Smooth muscle cell (in vitro differentiated cells): ENCODE results near the gene CAMP. TPM values are rescaled to one million over a fixed set of nuclear protein-coding genes. Genes with fewer than 3 reads are reported as not detected.
A peak's percentile ranks its signal among the peaks of the same experiment; 100 is the strongest.

Experiments
- DNase-seq: peaks from one replicate; lab custom pipeline; 2025; ENCODE audit not compliant: unreplicated experiment; lab: John Stamatoyannopoulos, UW
- H2AFZ ChIP-seq: fragments of 200-600 bp; sonication (generic); 2 replicates; pipeline ENCODE4 v1.6.0; 2016; ENCODE audit warnings: antibody characterized with exemption, low read depth, mild to moderate bottlenecking
- H3F3A ChIP-seq: fragments of 200-600 bp; sonication (generic); 2 replicates; pipeline ENCODE4 v1.6.0; 2017; ENCODE audit warnings: antibody characterized with exemption, low read depth
- H3K27ac ChIP-seq: fragments of 200-600 bp; sonication (generic); 2 replicates; pipeline ENCODE4 v1.5.1; 2016; ENCODE audit warnings: low read depth, mild to moderate bottlenecking
- H3K27me3 ChIP-seq: fragments of 200-600 bp; sonication (generic); 2 replicates; pipeline ENCODE4 v1.6.1; 2016; ENCODE audit warnings: low read depth, mild to moderate bottlenecking
- H3K36me3 ChIP-seq: fragments of 200-600 bp; sonication (generic); 2 replicates; pipeline ENCODE4 v1.5.1; 2016; ENCODE audit warnings: low read depth
- H3K4me1 ChIP-seq: fragments of 200-600 bp; sonication (generic); 2 replicates; pipeline ENCODE4 v1.5.1; 2016; ENCODE audit warnings: low read depth
- H3K4me2 ChIP-seq: fragments of 200-600 bp; sonication (generic); 2 replicates; pipeline ENCODE4 v1.6.0; 2016; ENCODE audit warnings: mild to moderate bottlenecking
- H3K4me3 ChIP-seq: fragments of 200-600 bp; sonication (generic); 2 replicates; pipeline ENCODE4 v1.5.1; 2016; ENCODE audit warnings: mild to moderate bottlenecking
- H3K79me2 ChIP-seq: fragments of 200-600 bp; sonication (generic); 2 replicates; pipeline ENCODE4 v1.6.0; 2016; ENCODE audit warnings: low read depth, mild to moderate bottlenecking
- H3K9ac ChIP-seq: fragments of 200-600 bp; sonication (generic); 2 replicates; pipeline ENCODE4 v1.6.0; 2016; ENCODE audit warnings: low read depth
- H3K9me3 ChIP-seq: fragments of 200-600 bp; sonication (generic); replicated peaks from 2 replicates; pipeline ENCODE4 v1.5.1; 2016; ENCODE audit warnings: low read depth
- H4K20me1 ChIP-seq: fragments of 200-600 bp; sonication (generic); 2 replicates; pipeline ENCODE4 v1.6.0; 2016; ENCODE audit warnings: low read depth
- WGBS: methylation state at CpG from one replicate; pipeline ENCODE4 v1.1.7; 2016; ENCODE audit warnings: low lambda C conversion rate; 5-methylcytosine and 5-hydroxymethylcytosine counted together
- polyA plus RNA-seq: library from polyadenylated mRNA; unstranded; fragments of >200 nt; fragmentation: Nextera tagmentation; extraction: Ambion mirVana; gene quantifications from 2 replicates; pipeline ENCODE4 v1.2.1, GENCODE V29; 2016
- total RNA-seq: library from RNA; depleted of rRNA; stranded (reverse); fragments of >200 nt; gene quantifications from 2 replicates; pipeline ENCODE4 v1.2.3, GENCODE V29; 2014
- TF ChIP-seq, protein P1 (sequence below): fragments of 200-600 bp; sonication (generic); IDR thresholded peaks from 2 replicates; pipeline ENCODE4 v1.5.1; 2017; ENCODE audit warnings: borderline replicate concordance, mild to moderate bottlenecking, antibody characterized with exemption; ENCODE audit not compliant: insufficient read depth, poor library complexity, severe bottlenecking

The CAMP gene
- total and polyA plus RNA-seq, 2 experiments from 2014 or later = not detected

DNA sequence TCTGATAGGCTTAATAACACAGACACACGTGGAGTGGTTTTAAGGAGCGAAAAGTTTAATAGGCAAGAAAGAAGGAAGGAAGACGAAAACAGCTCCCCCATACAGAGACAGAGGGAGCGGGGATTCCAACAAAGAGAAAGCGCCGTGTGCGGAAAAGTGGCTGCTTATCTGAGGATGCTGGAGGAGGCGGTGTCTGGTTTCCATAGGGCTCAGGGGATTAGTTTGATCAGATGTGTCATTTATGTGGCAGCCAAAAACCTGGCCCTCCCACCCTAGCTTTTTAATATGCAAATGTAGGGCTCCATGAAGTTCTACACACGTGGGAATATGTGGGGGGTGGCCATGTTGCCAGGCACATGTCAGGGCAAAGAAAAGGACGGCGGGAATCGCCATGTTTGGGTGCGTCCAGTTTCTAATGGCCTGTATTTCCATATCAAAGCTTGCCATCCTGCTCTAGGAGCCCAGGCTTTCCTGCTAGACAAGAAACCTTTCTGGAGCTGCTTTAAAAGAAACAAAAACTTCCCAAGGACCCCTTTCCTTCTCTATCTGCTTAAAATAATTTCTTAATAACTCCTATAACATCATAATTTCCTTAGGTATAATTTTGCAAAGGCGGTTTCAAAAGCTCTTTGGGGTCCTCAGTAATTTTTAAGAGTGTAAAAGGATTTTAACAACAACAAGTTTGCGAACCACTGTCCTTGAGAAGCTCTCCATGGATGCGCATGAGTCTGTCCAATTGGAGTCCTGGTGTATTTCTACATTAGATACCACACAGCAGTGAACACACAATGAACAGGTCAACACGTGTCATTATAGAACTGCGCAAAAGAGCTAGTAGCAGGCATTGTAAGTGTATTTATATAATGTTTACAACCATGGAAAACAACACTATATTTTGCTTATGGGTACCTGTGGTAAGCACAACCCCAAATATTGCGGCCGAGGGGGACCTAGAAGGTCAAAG is 17.0 kb downstream of the CAMP start:
- peaks cover 10% of the 10 kb centered on the region for H3K4me1 ChIP-seq
- peak overlapping the region; percentile 20 for H3K27ac ChIP-seq
- H3F3A ChIP-seq = peaks cover 5% of the 10 kb centered on the region
- H3K4me2 ChIP-seq = peak overlapping the region; percentile 98
- H3K27me3 ChIP-seq = no peaks in the 10 kb centered on the region
- no peaks in the 10 kb centered on the region for H3K79me2 ChIP-seq
- TF ChIP-seq, protein P1, sequence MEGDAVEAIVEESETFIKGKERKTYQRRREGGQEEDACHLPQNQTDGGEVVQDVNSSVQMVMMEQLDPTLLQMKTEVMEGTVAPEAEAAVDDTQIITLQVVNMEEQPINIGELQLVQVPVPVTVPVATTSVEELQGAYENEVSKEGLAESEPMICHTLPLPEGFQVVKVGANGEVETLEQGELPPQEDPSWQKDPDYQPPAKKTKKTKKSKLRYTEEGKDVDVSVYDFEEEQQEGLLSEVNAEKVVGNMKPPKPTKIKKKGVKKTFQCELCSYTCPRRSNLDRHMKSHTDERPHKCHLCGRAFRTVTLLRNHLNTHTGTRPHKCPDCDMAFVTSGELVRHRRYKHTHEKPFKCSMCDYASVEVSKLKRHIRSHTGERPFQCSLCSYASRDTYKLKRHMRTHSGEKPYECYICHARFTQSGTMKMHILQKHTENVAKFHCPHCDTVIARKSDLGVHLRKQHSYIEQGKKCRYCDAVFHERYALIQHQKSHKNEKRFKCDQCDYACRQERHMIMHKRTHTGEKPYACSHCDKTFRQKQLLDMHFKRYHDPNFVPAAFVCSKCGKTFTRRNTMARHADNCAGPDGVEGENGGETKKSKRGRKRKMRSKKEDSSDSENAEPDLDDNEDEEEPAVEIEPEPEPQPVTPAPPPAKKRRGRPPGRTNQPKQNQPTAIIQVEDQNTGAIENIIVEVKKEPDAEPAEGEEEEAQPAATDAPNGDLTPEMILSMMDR = no peak
- peak overlapping the region; percentile 94 for H3K4me3 ChIP-seq
- 19% methylated on average over 20 of the region's 20 CpGs for WGBS
- no peaks in the 10 kb centered on the region for H3K9me3 ChIP-seq
- peaks cover 8% of the 10 kb centered on the region for H4K20me1 ChIP-seq
- no peak for DNase-seq
- no peak overlapping the region for H3K9ac ChIP-seq
- H3K36me3 ChIP-seq = no peaks in the 10 kb centered on the region
- H2AFZ ChIP-seq = peak overlapping the region; percentile 98

GRCh38 chr3:48241796-48242455 is 18.6 kb downstream of the CAMP start:
- Histone ChIP-seq H3K9me3 (no peaks in the 10 kb centered on the region), H2AFZ (peak overlapping the region; percentile 98), H3K36me3 (no peaks in the 10 kb centered on the region), H3K9ac (no peak overlapping the region), H4K20me1 (peaks cover 12% of the 10 kb centered on the region), H3K4me2 (peak overlapping the region; percentile 98), H3K79me2 (peaks cover 2% of the 10 kb centered on the region), H3K27me3 (no peaks in the 10 kb centered on the region), H3K27ac (no peak overlapping the region), H3K4me1 (peaks cover 10% of the 10 kb centered on the region), H3F3A (peaks cover 5% of the 10 kb centered on the region), H3K4me3 (peak overlapping the region; percentile 94)
- no peak for DNase-seq
- TF ChIP-seq, protein P1 = no peak
- 33% methylated on average over 26 of the region's 26 CpGs for WGBS

DNA sequence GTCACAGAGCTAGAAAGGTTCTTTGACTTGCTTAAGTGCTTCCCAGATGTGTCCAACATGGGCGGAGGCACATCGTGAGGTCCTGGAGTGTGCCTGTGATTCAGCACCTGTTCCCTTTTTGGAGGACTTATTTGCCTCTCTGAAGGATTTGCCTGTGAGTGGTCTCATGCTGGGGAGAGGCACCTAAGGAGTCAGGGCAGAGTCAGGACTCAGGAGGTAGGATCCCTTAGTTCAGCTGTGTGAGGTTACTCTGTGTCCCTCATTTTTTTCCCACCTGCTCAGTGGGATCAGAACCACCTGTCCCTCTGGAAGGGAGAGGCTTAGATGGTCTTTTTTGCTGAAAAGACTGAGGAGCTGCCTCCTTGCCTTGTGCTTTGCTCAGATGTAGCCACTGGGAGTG is 20.6 kb downstream of the CAMP start:
- no peaks in the 10 kb centered on the region for H3K27me3 ChIP-seq
- no peak overlapping the region for H3K4me2 ChIP-seq
- no peaks in the 10 kb centered on the region for H3K9me3 ChIP-seq
- no peak overlapping the region for H2AFZ ChIP-seq
- no peak overlapping the region for H3K27ac ChIP-seq
- H3K36me3 ChIP-seq = no peaks in the 10 kb centered on the region
- peaks cover 2% of the 10 kb centered on the region for H3K79me2 ChIP-seq
- no peak for DNase-seq
- TF ChIP-seq, protein P1 = no peak
- H3K4me3 ChIP-seq = no peak overlapping the region
- H4K20me1 ChIP-seq = peaks cover 19% of the 10 kb centered on the region
- WGBS = 88% methylated on average over 2 of the region's 2 CpGs
- peaks cover 5% of the 10 kb centered on the region for H3F3A ChIP-seq
- peaks cover 10% of the 10 kb centered on the region for H3K4me1 ChIP-seq
- H3K9ac ChIP-seq = no peak overlapping the region
